ENCODE results near the gene SAFB.

- TF ChIP-seq PATZ1 (CRISPR knock-in tag; IDR thresholded peaks at IDR 0.05; ENCODE audit: borderline replicate concordance) (no peak), ZFP30 (CRISPR knock-in tag; IDR thresholded peaks at IDR 0.05) (no peak), ZC3H10 (CRISPR knock-in tag; IDR thresholded peaks at IDR 0.05) (no peak), ZNF8 (CRISPR knock-in tag; IDR thresholded peaks at IDR 0.05) (no peak), RARB (CRISPR knock-in tag; IDR thresholded peaks at IDR 0.05) (no peak), CSRNP3 (CRISPR knock-in tag; IDR thresholded peaks at IDR 0.05) (no peak), TOX (CRISPR knock-in tag; IDR thresholded peaks at IDR 0.05; ENCODE audit: borderline replicate concordance) (no peak), ZNF565 (CRISPR knock-in tag; conservative IDR thresholded peaks at IDR 0.05; ENCODE audit: low read depth) (no peak), ZFP3 (CRISPR knock-in tag; IDR thresholded peaks at IDR 0.05) (no peak), CREB5 (CRISPR knock-in tag; IDR thresholded peaks at IDR 0.05; ENCODE audit: low read depth) (no peak)
Measured at GRCh38 chr19:5642204-5642603, 19.3 kb downstream of the SAFB start.
